ENCODE measurements around the gene EIF6. TPM values are rescaled to one million over a fixed set of nuclear protein-coding genes. Genes with fewer than 3 reads are reported as not detected.
A peak's percentile ranks its signal among the peaks of the same experiment; 100 is the strongest.

EIF6 gene
- total RNA-seq, 2 donors from 2014 or later, result 127 to 132 TPM

DNA sequence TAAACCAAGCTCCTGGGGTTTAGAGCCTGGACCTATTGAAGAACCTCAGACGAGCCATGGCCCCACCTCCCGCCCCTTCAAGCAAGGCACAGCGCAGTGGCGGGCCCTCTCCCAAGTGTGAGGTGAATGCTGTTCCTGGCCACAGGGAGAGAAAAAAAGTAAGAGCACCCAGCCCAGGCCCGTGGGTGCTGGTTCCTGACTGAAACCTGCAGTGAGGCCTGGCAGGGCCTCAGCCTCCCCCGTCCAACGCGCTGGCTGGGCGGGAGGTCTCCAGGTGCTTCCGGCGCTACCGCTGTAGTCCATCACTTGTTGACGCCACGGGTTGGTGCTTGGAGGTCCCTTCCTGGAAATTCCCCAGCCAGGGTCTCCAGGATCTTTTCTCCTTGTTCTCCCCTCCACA is 13.2 kb upstream of the EIF6 start:
- no peaks in the 10 kb centered on the region for H3K9me3 ChIP-seq (ENCODE audit: control insufficient read depth, low read length)
- Mint-ChIP-seq H3K27ac (no peak overlapping the region), H3K9me3 (no peaks in the 10 kb centered on the region), H3K4me3 (no peak overlapping the region), H3K36me3 (ENCODE audit: low read depth) (peaks cover 2% of the 10 kb centered on the region), H3K27me3 (ENCODE audit: insufficient read depth) (peaks cover 16% of the 10 kb centered on the region), H3K4me1 (peaks cover 10% of the 10 kb centered on the region)
- no peak overlapping the region for H3K27ac ChIP-seq (ENCODE audit: low read depth, low read length)
- H3K9ac ChIP-seq (ENCODE audit: extremely low read depth, low read length, poor library complexity, severe bottlenecking), result no peak overlapping the region
- no peaks in the 10 kb centered on the region for H3K4me1 ChIP-seq (ENCODE audit: control insufficient read depth, insufficient read depth, low read length)
- no peaks in the 10 kb centered on the region for H3K27me3 ChIP-seq (ENCODE audit: control insufficient read depth, insufficient read depth, low read length, poor library complexity, severe bottlenecking)
- H3K36me3 ChIP-seq (ENCODE audit: control insufficient read depth, insufficient read depth, low read length), result peaks cover 3% of the 10 kb centered on the region
- TF ChIP-seq, protein P1, sequence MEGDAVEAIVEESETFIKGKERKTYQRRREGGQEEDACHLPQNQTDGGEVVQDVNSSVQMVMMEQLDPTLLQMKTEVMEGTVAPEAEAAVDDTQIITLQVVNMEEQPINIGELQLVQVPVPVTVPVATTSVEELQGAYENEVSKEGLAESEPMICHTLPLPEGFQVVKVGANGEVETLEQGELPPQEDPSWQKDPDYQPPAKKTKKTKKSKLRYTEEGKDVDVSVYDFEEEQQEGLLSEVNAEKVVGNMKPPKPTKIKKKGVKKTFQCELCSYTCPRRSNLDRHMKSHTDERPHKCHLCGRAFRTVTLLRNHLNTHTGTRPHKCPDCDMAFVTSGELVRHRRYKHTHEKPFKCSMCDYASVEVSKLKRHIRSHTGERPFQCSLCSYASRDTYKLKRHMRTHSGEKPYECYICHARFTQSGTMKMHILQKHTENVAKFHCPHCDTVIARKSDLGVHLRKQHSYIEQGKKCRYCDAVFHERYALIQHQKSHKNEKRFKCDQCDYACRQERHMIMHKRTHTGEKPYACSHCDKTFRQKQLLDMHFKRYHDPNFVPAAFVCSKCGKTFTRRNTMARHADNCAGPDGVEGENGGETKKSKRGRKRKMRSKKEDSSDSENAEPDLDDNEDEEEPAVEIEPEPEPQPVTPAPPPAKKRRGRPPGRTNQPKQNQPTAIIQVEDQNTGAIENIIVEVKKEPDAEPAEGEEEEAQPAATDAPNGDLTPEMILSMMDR (conservative IDR thresholded peaks at IDR 0.05), result no peak
- H3K4me3 ChIP-seq (ENCODE audit: low read length), result no peak overlapping the region
- WGBS, 2 experiments (ENCODE audit: insufficient coverage in 1 of 2, insufficient read length in 1 of 2), result 94 to 98% methylated on average over 14 of the region's 14 CpGs
- DNase-seq, result no peak

DNA sequence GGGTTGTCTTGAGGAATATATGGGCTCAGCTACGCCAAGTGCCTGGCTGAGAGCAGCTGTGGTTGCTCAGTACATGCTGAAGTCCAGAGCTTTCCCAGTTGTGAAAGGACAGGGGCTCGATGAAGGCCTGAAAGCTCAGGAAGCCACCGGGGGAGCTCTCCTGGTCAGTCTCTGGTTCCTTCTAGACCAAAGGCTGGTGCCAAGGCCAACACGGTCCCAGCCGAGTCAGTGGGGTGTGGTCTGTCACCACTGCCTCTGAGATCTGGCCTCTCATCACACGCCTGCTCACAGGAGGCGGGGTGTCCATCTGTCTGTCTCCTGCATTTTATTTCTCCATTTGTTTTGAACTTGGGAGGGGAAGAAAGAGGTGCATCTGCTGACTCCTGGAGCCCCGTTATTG is 12.6 kb upstream of the EIF6 start:
- Histone ChIP-seq H3K9ac (ENCODE audit: extremely low read depth, low read length, poor library complexity, severe bottlenecking) (no peak overlapping the region), H3K27ac (ENCODE audit: low read depth, low read length) (no peak overlapping the region), H3K4me3 (ENCODE audit: low read length) (no peak overlapping the region), H3K9me3 (ENCODE audit: control insufficient read depth, low read length) (no peaks in the 10 kb centered on the region), H3K27me3 (ENCODE audit: control insufficient read depth, insufficient read depth, low read length, poor library complexity, severe bottlenecking) (no peaks in the 10 kb centered on the region), H3K36me3 (ENCODE audit: control insufficient read depth, insufficient read depth, low read length) (no peaks in the 10 kb centered on the region), H3K4me1 (ENCODE audit: control insufficient read depth, insufficient read depth, low read length) (no peaks in the 10 kb centered on the region)
- Mint-ChIP-seq H3K9me3 (no peaks in the 10 kb centered on the region), H3K36me3 (ENCODE audit: low read depth) (peaks cover 2% of the 10 kb centered on the region), H3K4me3 (no peak overlapping the region), H3K27ac (no peak overlapping the region), H3K4me1 (peaks cover 10% of the 10 kb centered on the region), H3K27me3 (ENCODE audit: insufficient read depth) (peaks cover 20% of the 10 kb centered on the region)
- peak; percentile 77 for DNase-seq
- WGBS, 2 experiments (ENCODE audit: insufficient coverage in 1 of 2, insufficient read length in 1 of 2), result 84% methylated on average over 6 to 8 of the region's 8 CpGs
- TF ChIP-seq, protein P1 (conservative IDR thresholded peaks at IDR 0.05), result peak; percentile 43

DNA sequence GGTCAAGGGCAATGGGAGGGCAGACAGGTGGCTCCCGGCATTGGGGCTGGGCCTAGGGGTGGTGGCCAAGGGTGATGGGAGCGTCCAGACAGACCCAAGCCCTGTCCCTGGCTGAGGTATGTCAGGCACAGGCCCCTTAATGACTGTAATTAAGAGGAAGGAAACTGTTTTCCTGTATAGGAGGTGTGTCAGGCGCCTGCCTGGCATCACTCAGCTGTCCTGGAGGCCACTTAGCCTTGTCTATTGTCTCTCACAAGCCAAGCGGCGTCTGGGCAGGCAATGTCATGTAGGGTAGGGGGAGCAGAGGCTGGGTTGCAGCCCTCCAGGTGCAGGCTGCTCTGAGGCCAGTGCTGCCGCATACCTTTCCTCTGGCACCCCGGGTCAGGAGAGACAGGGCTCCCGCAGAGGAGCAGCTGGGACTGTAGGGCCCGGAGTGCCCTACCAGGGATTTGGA is 11.6 kb upstream of the EIF6 start:
- H3K27me3 ChIP-seq (ENCODE audit: control insufficient read depth, insufficient read depth, low read length, poor library complexity, severe bottlenecking), result no peaks in the 10 kb centered on the region
- H3K9me3 Mint-ChIP-seq, result no peaks in the 10 kb centered on the region
- H3K27ac Mint-ChIP-seq, result no peak overlapping the region
- H3K27me3 Mint-ChIP-seq (ENCODE audit: insufficient read depth), result peaks cover 20% of the 10 kb centered on the region
- H3K4me3 Mint-ChIP-seq, result no peak overlapping the region
- no peak overlapping the region for H3K27ac ChIP-seq (ENCODE audit: low read depth, low read length)
- TF ChIP-seq, protein P1 (conservative IDR thresholded peaks at IDR 0.05), result no peak
- no peaks in the 10 kb centered on the region for H3K4me1 ChIP-seq (ENCODE audit: control insufficient read depth, insufficient read depth, low read length)
- DNase-seq, result no peak
- H3K4me3 ChIP-seq (ENCODE audit: low read length), result no peak overlapping the region
- no peaks in the 10 kb centered on the region for H3K36me3 ChIP-seq (ENCODE audit: control insufficient read depth, insufficient read depth, low read length)
- WGBS, 2 experiments (ENCODE audit: insufficient coverage in 1 of 2, insufficient read length in 1 of 2), result 89 to 96% methylated on average over 5 to 9 of the region's 9 CpGs
- no peak overlapping the region for H3K9ac ChIP-seq (ENCODE audit: extremely low read depth, low read length, poor library complexity, severe bottlenecking)
- H3K4me1 Mint-ChIP-seq, result peaks cover 10% of the 10 kb centered on the region
- H3K36me3 Mint-ChIP-seq (ENCODE audit: low read depth), result no peaks in the 10 kb centered on the region
- H3K9me3 ChIP-seq (ENCODE audit: control insufficient read depth, low read length), result no peaks in the 10 kb centered on the region
